Measurements from ENCODE around the gene CST9. TPM values are rescaled to one million over a fixed set of nuclear protein-coding genes. Genes with fewer than 3 reads are reported as not detected.

Gene CST9
- total RNA-seq, 1 experiment from 2014 or later: not detected

DNA sequence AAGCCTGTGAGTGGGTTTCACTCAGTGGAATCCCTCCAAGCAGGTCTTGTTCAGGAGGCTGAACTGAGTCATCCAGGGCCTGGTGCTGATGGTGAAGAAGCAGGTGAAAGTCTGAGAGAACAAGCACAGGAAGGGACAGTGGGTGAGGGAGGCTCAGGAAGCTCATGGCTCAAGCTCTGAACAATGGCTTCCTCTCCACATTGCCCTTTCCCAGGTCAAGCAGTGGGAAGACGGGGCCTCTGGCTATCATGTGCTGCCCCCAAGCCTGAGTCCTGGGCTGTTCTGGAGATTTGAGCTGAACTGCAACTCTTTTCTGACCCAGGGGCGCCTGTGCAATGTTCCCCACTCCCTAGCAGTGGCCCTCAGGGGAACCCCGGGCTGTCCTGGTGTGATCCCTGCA is 40.8 kb downstream of the CST9 start:
- no peaks in the 10 kb centered on the region for H3K9me2 ChIP-seq (ENCODE audit: insufficient read depth)
- no peak overlapping the region for H2AFZ ChIP-seq (ENCODE audit: low read depth, low read length, poor library complexity, severe bottlenecking)
- H3K9me3 ChIP-seq (ENCODE audit: control insufficient read depth in 1 of 2, insufficient read depth in 1 of 2, low read depth in 1 of 2, low read length in 2 of 2): peaks cover 0 to 3% of the 10 kb centered on the region in 2 experiments; a peak in 1 of 4 replicates
- H3K27ac ChIP-seq (ENCODE audit: low read depth, low read length): no peak overlapping the region
- no peak overlapping the region for H3K4me3 ChIP-seq (replicated peaks in 1 of 2; ENCODE audit: low read depth in 1 of 2, low read length in 2 of 2)
- H3K4me2 ChIP-seq (ENCODE audit: low read length): no peak overlapping the region
- ChIA-PET CTCF (no interaction called here), RAD21 (ENCODE audit: low non-redundant PET in 1 of 2, low total read pairs in 2 of 2, uncharacterized antibody in 2 of 2, unreplicated experiment in 2 of 2) (no interaction called here), POLR2A (no interaction called here)
- ATAC-seq (no peak), DNase-seq (ENCODE audit: low read depth, low spot score) (no peak)
- H3K9ac ChIP-seq (ENCODE audit: low read length): no peak overlapping the region
- no peaks in the 10 kb centered on the region for H4K20me1 ChIP-seq (ENCODE audit: insufficient read depth)
- no TSS peak for BruUV-seq (replicated peaks)
- H3K79me2 ChIP-seq (ENCODE audit: insufficient read depth, low read length): no peaks in the 10 kb centered on the region
- peaks cover 24% of the 10 kb centered on the region for H3K27me3 ChIP-seq (ENCODE audit: insufficient read depth, low read length)
- H3K4me1 ChIP-seq (ENCODE audit: control insufficient read depth in 1 of 2, insufficient read depth in 2 of 2, low read length in 2 of 2): no peaks in the 10 kb centered on the region
- intact Hi-C loops (cut with micrococcal nuclease): no loop called here
- H3K36me3 ChIP-seq (ENCODE audit: control insufficient read depth in 1 of 2, insufficient read depth in 2 of 2, low read length in 2 of 2): no peaks in the 10 kb centered on the region
- TF ChIP-seq, protein P1, sequence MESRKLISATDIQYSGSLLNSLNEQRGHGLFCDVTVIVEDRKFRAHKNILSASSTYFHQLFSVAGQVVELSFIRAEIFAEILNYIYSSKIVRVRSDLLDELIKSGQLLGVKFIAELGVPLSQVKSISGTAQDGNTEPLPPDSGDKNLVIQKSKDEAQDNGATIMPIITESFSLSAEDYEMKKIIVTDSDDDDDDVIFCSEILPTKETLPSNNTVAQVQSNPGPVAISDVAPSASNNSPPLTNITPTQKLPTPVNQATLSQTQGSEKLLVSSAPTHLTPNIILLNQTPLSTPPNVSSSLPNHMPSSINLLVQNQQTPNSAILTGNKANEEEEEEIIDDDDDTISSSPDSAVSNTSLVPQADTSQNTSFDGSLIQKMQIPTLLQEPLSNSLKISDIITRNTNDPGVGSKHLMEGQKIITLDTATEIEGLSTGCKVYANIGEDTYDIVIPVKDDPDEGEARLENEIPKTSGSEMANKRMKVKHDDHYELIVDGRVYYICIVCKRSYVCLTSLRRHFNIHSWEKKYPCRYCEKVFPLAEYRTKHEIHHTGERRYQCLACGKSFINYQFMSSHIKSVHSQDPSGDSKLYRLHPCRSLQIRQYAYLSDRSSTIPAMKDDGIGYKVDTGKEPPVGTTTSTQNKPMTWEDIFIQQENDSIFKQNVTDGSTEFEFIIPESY (IDR thresholded peaks at IDR 0.05; ENCODE audit: extremely low read depth, insufficient replicate concordance, low read length): no peak
- TF ChIP-seq RAD21 (IDR thresholded peaks at IDR 0.05; ENCODE audit: low read depth) (no peak), ZNF274 (IDR thresholded peaks at IDR 0.05; ENCODE audit: low read depth, low read length) (no peak), SIN3A (IDR thresholded peaks at IDR 0.05; ENCODE audit: low read depth) (no peak), EZH2phosphoT487 (IDR thresholded peaks at IDR 0.05; ENCODE audit: borderline replicate concordance) (no peak), TCF7L2 (IDR thresholded peaks at IDR 0.05; ENCODE audit: borderline replicate concordance, extremely low read depth, insufficient read depth, insufficient read length) (no peak), MAX (IDR thresholded peaks at IDR 0.05) (no peak), EZH2 (IDR thresholded peaks at IDR 0.05) (no peak), FOSL1 (IDR thresholded peaks at IDR 0.05; ENCODE audit: low read depth) (no peak), ELF1 (IDR thresholded peaks at IDR 0.05; ENCODE audit: borderline replicate concordance, low read depth) (no peak), CEBPB (IDR thresholded peaks at IDR 0.05; ENCODE audit: low read depth) (no peak), ZFX (IDR thresholded peaks at IDR 0.05) (no peak), CBX3 (IDR thresholded peaks at IDR 0.05; ENCODE audit: low read depth) (no peak), YY1 (IDR thresholded peaks at IDR 0.05; ENCODE audit: extremely low read depth, insufficient replicate concordance, low read depth, low read length) (no peak), POLR2AphosphoS5 (IDR thresholded peaks at IDR 0.05; ENCODE audit: low read depth, low read length) (no peak)
- TF ChIP-seq, protein P2, sequence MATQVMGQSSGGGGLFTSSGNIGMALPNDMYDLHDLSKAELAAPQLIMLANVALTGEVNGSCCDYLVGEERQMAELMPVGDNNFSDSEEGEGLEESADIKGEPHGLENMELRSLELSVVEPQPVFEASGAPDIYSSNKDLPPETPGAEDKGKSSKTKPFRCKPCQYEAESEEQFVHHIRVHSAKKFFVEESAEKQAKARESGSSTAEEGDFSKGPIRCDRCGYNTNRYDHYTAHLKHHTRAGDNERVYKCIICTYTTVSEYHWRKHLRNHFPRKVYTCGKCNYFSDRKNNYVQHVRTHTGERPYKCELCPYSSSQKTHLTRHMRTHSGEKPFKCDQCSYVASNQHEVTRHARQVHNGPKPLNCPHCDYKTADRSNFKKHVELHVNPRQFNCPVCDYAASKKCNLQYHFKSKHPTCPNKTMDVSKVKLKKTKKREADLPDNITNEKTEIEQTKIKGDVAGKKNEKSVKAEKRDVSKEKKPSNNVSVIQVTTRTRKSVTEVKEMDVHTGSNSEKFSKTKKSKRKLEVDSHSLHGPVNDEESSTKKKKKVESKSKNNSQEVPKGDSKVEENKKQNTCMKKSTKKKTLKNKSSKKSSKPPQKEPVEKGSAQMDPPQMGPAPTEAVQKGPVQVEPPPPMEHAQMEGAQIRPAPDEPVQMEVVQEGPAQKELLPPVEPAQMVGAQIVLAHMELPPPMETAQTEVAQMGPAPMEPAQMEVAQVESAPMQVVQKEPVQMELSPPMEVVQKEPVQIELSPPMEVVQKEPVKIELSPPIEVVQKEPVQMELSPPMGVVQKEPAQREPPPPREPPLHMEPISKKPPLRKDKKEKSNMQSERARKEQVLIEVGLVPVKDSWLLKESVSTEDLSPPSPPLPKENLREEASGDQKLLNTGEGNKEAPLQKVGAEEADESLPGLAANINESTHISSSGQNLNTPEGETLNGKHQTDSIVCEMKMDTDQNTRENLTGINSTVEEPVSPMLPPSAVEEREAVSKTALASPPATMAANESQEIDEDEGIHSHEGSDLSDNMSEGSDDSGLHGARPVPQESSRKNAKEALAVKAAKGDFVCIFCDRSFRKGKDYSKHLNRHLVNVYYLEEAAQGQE (IDR thresholded peaks at IDR 0.05; ENCODE audit: low read depth): no peak
- TF ChIP-seq, protein P3, sequence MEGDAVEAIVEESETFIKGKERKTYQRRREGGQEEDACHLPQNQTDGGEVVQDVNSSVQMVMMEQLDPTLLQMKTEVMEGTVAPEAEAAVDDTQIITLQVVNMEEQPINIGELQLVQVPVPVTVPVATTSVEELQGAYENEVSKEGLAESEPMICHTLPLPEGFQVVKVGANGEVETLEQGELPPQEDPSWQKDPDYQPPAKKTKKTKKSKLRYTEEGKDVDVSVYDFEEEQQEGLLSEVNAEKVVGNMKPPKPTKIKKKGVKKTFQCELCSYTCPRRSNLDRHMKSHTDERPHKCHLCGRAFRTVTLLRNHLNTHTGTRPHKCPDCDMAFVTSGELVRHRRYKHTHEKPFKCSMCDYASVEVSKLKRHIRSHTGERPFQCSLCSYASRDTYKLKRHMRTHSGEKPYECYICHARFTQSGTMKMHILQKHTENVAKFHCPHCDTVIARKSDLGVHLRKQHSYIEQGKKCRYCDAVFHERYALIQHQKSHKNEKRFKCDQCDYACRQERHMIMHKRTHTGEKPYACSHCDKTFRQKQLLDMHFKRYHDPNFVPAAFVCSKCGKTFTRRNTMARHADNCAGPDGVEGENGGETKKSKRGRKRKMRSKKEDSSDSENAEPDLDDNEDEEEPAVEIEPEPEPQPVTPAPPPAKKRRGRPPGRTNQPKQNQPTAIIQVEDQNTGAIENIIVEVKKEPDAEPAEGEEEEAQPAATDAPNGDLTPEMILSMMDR (IDR thresholded peaks at IDR 0.05 in 2 of 3, conservative IDR thresholded peaks at IDR 0.05 in 1 of 3; ENCODE audit: borderline replicate concordance in 1 of 3, insufficient read depth in 1 of 3, low read depth in 2 of 3, low read length in 2 of 3): no peak

All from HCT116 (cell line).